ENCODE measurements around the gene DRC3.
"Not testable (repeated sequence)": the region's sequence is repeated elsewhere in the genome, so short reads cannot be mapped to it uniquely, and the experiment has no call there.

DRC3 gene

GRCh38 chr17:17972126-17972951 is at the start of gene DRC3, which contains the start of gene TOM1L2:
Gene DRC3 (plus strand): TSS chr17:17972862. CDS start chr17:17977599, 4,737 bp downstream.
Gene TOM1L2 (minus strand): TSS chr17:17972400. CDS start chr17:17972313, 87 bp downstream.
- peak; percentile 99 for DNase-seq

DNA sequence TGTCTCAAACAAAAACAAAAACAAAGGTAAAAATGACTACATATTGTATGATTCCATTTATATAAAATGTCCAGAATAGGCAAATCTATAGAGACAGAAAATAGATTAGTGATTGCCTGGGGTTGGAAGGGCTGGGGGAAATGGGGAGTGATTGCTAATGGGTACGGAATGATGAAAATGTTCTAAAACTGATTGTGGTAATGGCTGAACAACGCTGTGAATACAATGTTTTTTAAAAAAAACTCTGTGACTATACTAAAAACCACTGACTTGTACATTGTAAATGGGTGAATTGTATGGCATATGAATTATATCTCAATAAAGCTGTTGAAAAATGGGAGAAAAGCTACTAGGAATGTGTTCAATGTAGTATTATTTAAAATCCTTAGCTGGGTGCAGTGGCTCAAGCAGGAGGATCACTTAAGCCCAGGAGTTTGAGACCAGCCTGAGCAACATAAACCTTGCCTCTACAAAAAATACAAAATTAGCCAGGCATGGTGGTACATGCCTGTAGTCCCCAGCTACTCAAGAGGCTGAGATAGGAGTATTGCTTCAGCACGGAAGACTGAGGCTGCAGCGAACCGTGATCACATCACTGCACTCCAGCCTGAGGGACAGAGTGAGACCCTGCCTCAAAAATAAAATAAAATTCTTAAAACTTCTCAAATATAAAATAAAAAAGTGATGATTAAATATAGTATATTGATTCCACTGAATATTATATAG is 48.4 kb upstream of the DRC3 start:
- DNase-seq: no peak

- DNase-seq: no peak
Measured at GRCh38 chr17:17924857-17925250, 47.8 kb upstream of the DRC3 start.

DNA sequence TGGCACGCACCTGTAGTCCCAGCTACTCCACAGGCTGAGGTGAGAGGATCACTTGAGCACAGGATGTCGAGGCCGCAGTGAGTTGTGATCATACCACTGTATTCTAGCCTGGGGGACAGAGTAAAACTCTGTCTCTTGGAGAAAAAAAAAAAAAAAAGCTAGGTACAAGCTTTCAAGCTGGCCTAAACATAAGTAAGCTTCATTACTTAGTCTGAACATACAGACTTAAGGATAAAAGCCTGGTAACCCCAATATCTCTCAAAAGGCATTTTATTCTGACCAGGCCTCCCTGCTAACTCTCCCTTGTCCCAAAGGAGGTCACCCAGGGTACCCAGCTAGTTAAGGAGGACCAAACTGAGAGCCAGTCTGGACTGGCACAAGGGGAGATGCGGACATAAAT is 46.6 kb upstream of the DRC3 start:
- no peak for DNase-seq

GRCh38 chr17:17926840-17927449 is 45.7 kb upstream of the DRC3 start:
- DNase-seq: no peak

DNA sequence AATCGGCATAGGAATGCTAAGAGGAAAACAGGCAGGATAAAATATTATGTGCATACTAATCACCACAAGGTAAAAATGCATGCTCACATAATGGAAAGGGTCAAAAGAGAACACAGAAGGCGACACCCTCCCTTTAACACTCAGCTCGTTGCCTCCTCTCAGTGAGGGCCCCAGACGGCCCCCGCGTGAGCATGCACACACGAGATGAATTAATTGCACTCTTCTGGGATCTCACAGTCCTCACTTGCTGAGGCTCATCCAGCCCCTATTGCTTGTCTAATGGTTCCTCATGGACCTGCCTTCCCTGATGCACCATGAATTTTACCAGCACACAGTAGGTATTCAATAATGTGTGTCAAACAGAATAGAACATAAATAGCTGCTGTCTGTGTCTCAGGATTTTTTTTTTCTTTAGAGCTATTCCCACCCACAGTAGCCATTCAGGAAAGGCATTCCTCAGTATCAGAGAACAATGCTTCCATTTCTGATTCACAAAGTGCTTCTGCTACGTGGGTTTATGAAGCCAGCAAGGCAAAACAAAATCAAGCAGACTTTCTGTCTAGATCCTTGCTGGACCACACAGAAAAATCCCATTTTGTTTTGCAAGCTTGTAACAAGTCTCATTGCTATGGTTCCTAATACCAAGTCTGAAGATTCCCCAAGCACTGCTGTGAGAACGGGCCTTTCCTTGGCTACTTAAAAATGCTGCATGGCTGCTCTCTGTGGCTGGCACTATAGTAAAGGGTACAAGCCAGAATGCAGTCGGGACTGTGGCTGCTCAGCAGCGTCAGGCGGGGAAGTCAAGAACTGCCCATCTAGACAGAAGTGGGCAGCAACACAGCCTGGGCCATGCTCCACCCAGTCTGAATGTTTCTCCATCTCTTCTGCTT is 44.0 kb upstream of the DRC3 start:
- DNase-seq: peak; percentile 49

DNA sequence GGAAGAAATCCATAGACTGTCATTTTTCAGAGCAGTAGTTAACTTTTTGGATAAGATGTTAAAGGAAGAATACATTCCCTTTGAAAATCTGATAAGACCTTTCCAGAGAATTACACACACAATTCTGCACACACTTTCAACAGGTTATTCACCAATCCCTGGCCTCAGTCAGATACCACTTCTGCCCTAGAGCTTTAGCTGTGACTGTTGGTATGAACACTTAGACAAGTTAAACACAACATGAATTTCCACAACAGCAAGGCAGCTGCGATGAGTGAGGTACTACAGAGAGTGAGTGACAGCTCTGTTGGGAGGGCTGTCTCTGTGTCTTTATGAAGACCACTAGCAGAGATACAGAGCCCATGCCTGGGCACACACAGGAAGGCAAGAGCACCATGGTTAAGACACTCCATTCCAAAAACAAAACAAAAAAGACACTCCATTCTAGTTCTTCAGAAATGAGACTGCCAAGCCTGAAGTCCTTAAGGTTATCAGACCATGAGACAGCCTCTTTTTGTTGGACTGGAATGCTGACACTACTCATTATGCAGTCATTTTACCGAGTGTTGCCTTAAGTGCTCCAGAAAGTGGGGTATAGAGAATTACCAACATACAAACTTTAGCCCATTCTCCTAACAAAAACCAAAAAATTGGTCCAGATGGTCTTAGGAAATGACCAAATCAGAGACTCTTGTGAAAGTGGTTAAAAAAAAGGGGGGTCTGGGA is 42.8 kb upstream of the DRC3 start:
- no peak for DNase-seq

DNA sequence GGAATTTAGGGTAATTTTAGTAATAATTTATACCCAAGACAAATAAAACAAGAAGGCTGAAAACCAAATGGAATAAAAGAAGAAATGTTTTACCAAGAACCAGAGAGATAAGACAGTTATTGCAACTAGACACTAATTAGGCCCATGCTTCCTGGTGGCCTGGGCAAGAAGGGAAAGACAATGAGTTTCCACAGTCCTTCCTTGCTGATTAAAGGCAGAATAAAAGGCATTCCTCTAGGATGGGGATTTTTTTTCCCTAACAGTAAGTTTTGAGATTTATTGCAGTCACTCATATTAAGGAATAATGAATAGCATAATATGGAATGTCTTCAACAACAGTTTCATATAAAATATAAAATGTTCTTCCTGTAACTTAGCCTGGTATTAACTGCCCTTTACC is 42.0 kb upstream of the DRC3 start:
- no peak for DNase-seq

DNA sequence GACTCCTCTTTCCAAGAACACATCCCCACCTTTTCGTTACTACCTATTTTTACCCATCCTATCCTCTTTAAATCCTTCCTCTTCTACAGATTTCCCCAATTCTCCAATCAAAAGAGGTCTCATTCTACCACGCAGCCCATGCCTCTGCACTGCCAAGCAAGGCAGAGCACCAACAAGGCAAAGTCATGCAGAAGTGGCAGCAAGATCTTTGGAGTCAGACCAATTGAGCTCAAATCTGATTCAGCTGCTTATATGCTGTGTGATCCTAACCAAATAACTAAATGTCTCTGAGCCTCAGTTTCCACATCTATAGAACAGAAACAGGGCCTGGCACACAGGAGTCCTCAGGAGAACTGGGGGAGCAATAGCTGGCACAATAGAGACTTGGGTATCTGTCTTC is 41.5 kb upstream of the DRC3 start:
- DNase-seq: no peak

- DNase-seq: no peak
Measured at GRCh38 chr17:17933775-17934174, 38.9 kb upstream of the DRC3 start.

DNA sequence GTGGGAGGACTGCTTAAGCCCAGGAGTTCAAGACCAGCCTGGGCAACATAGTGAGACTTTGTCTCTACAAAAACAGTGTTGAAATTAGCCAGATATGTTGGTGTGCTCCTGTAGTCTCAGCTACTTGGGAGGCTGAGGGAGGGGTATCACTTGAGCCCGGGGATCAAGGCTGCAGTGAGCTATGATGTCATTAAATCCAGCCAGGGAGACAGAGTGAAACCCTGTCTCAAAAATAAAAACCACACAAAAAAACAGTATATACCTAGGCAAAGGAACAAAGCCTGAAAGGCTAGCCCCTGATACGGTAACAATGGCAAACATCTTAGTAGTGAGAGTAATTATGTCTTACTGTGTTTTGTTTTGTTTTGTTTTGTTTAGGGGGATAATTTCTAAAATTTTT is 38.4 kb upstream of the DRC3 start:
- DNase-seq: no peak

- DNase-seq: no peak
Measured at GRCh38 chr17:17934806-17935205, 37.9 kb upstream of the DRC3 start.

DNA sequence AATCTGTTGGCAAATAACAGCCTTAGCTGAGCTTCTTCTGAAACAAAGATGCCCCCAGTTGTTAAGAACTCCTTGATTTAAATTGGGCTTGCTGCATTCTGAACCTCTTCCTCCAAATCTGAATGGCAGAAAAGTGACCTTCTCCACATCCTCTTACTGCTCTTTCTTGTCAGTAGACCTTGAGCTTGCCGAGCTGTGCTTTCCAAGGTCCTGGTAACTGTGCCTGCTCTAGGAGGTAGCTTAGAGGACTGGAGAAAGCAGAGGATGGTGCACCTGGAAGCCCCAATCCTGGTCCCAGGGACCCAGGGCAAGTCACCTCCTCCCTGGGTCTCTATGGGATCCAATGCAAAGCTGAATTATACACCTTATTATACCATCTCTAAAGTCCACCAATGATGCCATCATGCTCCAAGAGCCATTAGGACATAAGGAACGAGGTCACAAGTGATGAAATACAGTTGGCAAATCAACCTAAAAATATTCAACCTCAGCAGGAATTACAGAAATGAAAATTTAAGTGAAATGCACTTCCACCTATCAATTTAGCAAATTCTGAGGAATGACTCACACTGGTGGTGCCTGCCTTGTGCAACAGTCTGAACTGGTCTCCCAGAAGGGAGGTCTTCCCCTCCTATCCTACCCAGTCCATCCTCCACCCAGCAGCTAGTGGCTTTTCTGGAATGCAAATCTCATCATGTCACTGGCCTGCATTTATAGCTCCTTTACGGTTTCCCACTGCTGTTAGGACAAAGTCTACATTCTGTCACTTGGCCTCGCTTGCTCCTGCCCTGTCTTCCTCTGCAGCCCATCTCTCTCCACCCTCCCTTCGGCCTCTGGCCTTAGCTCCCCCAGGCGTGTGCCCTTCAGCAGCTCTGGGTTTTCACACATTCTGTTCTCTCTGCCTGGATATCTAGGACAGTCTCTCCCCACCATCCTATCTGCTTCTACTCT is 37.1 kb upstream of the DRC3 start:
- peak; percentile 46 for DNase-seq

DNA sequence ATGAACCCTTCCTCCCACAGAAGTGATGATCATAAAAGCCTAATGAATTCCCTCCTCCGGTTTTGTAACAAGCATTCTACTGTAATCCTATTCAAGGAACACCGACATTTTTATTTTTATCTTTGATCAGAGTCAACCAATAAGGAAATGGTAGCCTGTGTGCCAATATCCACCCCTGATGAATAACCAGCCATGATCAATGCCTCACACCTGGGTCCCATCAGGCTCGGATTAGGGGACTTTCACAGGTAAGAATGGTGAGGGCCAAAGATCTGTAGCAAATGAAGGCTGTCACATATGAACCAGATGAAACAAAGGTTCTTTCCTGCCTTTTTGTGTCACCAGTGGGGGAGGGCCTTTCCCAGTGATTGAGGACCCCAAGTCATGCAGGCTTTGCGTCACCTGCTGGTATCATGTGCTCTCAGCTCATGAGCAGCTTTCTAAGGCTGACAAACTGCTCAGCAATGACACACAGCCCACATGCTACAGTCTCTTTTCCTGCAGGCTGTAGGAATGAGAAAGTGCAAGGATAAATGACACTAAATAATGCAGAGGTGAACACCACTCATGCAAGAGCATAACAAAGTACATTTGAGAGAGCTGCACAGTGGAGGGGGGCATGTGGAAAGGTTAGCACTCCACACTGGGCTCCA is 35.3 kb upstream of the DRC3 start:
- DNase-seq: no peak

- DNase-seq: no peak
Measured at GRCh38 chr17:17937958-17938357, 34.7 kb upstream of the DRC3 start.

DNA sequence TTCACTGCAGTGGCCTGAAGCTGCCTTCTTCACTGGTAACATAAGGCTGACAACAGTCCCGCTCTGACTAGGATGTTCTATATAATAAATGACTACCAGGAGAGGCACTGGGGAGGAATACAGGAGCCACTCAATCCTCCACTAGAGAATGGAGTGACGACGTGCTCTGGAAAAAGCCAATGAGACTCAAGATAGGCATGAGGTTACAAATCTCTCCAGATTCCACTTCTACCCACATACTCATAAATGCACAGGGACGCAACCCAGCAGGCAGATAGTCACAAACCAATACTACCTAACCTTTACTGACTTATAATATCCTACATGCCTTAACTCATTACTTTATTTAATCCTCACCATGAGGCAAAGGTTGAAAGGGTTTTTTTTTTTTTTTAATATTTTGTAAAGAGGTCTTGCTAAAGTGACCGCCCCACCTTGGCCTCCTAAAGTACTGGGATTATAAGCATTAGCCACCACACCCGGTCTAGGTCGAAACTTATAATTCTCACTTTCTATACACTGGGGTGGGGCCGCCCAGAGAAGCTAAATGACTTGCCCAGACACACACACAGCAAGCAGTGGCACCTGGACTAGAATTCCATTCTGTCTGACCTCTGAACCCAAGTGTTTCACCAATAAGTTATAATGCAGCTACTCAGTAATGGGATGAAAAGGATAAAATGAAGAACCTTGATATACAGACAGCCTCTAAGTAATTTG is 34.1 kb upstream of the DRC3 start:
- DNase-seq: no peak

DNA sequence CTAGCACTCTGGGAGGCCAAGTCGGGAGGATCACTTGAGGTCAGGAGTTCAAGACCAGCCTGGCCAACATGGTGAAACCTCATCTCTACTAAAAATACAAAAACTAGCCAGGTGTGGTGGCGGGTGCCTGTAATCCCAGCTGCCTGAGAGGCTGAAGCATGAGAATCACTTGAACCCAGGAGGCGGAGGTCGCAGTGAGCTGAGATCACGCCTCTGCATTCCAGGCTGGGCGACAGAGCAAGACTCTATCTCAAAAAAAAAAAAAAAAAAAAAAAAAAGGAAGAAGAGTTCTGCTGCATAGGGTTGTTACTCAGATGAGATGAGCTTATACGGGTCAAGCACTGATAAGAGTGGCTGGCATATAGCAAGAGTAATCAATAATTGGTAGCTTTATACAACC is 32.7 kb upstream of the DRC3 start:
- not testable (repeated sequence) for DNase-seq

- no peak for DNase-seq
Measured at GRCh38 chr17:17940441-17940911, 32.2 kb upstream of the DRC3 start.

GRCh38 chr17:17941015-17941414 is 31.6 kb upstream of the DRC3 start:
- no peak for DNase-seq
